ENCODE data around the gene MYT1.
"Not testable (repeated sequence)": the region's sequence is repeated elsewhere in the genome, so short reads cannot be mapped to it uniquely, and the experiment has no call there.

MYT1 gene

DNA sequence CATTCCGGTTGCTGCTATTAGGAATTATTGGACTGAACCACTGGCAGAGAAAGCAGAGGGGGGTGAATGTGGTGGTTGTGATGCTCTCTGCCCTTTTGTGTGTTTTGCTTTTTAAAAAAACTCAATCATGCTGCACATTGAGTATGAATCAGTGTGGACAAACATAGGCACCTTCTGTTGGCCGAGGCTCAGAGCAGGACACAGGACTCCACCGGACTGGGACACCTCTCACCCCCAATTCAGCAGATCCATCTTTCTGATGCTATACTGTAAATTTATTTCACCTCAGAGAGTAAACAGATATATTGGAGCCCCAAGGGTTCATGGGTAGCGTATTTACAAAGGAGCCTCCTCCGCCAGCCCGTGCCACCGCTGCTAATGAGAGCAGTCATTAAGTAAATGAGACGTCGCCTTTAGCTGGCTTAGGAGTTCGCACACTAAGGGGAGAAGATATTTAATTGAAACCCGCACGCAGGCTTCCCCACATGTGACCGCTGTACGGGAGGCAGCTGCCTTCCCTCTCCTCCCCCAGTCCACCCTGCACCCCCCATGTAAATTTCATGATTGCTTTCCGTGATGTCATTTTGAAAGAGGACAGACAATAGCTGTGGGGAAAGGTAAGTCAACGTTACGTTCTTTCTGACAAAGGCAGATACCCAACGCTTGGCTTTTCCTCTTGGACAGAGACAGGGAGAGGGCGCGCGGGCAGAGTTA, at the start of gene MYT1:
Gene MYT1 (plus strand): TSS at position 330 of the 714 bp plus-strand sequence. CDS start 34,410 bp downstream, outside the sequence.
- TF ChIP-seq, protein P1, sequence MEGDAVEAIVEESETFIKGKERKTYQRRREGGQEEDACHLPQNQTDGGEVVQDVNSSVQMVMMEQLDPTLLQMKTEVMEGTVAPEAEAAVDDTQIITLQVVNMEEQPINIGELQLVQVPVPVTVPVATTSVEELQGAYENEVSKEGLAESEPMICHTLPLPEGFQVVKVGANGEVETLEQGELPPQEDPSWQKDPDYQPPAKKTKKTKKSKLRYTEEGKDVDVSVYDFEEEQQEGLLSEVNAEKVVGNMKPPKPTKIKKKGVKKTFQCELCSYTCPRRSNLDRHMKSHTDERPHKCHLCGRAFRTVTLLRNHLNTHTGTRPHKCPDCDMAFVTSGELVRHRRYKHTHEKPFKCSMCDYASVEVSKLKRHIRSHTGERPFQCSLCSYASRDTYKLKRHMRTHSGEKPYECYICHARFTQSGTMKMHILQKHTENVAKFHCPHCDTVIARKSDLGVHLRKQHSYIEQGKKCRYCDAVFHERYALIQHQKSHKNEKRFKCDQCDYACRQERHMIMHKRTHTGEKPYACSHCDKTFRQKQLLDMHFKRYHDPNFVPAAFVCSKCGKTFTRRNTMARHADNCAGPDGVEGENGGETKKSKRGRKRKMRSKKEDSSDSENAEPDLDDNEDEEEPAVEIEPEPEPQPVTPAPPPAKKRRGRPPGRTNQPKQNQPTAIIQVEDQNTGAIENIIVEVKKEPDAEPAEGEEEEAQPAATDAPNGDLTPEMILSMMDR (IDR thresholded peaks at IDR 0.05) = no peak
- Histone ChIP-seq H3K4me3 (no peak within 1 kb of the TSS), H3K27ac (no peak within 1 kb of the TSS)
- no peak for DNase-seq (ENCODE audit: low spot score)

DNA sequence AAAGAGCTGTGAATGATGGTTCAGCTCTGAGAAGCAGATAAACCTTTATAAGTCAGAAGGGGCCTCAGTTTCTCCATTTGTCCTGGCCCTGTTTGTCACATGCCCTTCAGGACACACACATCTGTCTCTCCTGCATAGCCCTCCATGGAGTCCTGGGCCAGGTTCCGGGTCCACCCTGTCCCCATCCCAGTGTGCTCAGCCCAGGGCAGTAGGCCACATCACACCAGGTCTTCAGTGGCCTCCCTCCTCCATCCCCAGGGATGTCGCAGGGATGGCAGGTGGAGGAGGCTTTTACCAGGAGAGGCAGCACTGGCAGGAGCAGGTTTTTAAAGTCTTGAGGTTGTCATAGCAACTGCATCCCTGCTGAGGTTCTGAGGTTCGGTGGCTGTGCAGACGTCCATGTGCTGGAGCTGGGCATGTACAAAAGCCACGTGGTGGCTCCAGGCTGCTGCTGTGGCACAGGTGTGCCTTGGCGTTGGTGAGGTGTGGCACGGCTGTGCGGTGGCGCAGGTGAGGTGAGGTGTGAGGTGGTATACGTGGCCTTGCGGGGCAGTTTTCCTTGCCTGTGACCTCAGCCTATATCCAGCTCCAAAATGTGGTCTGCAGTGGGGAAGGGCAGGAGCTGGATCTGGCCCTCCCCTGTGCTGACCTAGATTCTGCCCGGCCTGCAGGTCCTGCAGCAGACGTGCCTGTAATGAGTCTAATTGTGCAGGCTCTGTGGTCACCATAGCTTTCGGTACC, 48.9 kb upstream of the MYT1 start:
- H3K27ac ChIP-seq = no peak overlapping the region
- no peak for DNase-seq (ENCODE audit: low spot score)
- H3K4me3 ChIP-seq = no peak overlapping the region
- TF ChIP-seq, protein P1 (IDR thresholded peaks at IDR 0.05) = no peak

DNA sequence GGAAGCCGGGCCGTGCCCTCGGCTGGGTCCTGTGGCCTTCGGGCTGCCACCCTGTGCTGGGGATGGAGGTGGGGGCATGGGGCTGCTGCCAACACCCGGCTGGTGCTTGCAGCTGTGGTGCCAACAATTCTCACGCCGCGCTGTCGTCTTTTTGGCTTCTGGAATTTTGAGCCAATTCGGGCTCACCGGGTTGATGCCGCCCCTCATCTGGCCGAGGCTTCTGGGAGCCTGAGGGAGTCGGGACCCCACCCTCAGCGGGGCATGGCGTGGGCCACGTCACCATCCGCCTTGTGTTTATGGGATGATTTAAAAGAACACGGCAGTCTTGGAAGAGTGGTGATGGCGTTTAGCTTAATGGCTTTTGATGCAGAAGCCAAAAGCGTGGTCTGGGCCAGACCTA, 48.2 kb upstream of the MYT1 start:
- DNase-seq (ENCODE audit: low spot score) = no peak
- TF ChIP-seq, protein P1 (IDR thresholded peaks at IDR 0.05) = no peak
- H3K4me3 ChIP-seq = no peak overlapping the region
- no peak overlapping the region for H3K27ac ChIP-seq

- no peak for DNase-seq (ENCODE audit: low spot score)
- TF ChIP-seq, protein P1 (IDR thresholded peaks at IDR 0.05) = no peak
- no peak overlapping the region for H3K4me3 ChIP-seq
Observed at GRCh38 chr20:64116541-64117431, 47.5 kb upstream of the MYT1 start.

GRCh38 chr20:64117432-64117777, 46.8 kb upstream of the MYT1 start:
- DNase-seq (ENCODE audit: low spot score) = not testable (repeated sequence)

More at GRCh38 chr20:64116541-64117431, 47.5 kb upstream of the MYT1 start:
- H3K27ac ChIP-seq = no peak overlapping the region

GRCh38 chr20:64119301-64119680, 45.0 kb upstream of the MYT1 start:
- TF ChIP-seq, protein P1 (IDR thresholded peaks at IDR 0.05) = no peak
- Histone ChIP-seq H3K4me3 (no peak overlapping the region), H3K27ac (no peak overlapping the region)
- no peak for DNase-seq (ENCODE audit: low spot score)

More at GRCh38 chr20:64117432-64117777, 46.8 kb upstream of the MYT1 start:
- H3K4me3 ChIP-seq, H3K27ac ChIP-seq: not testable (repeated sequence)

DNA sequence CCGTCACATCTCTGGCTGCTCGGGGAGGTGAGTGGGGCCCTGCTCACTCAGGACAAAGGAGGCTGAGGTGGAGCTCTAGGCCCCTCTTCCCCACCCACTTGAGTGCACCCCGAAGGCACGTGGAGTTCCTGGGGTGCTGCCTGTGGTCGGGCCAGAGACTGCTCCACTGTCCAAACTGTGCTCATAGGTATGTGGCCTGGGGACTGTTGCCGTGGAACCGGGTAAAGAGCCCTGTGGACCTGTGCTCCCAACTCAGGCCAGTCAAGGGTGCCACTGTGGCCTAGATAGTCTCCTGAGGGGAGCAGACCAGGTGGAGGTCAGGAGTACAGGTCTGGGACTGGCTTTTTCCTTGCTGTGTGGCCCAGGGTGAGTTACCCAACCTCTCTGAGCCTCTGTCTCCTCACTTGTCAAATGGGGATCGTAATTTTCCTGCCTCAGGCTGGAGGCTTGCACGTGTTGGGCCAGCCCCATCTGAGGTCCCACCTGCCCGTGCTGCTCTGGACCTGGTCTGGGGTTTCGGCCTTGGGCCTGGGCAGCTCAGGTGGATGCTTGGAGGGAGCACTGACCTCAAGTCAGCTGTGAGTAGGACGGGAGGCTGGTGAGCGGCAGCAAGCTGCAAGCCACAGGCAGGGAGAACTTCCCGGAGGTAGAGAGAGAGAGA, 44.4 kb upstream of the MYT1 start:
- DNase-seq (ENCODE audit: low spot score) = no peak
- Histone ChIP-seq H3K27ac (no peak overlapping the region), H3K4me3 (peak overlapping the region; percentile 50)
- TF ChIP-seq, protein P1 (IDR thresholded peaks at IDR 0.05) = no peak
